Right lobe of liver (tissue), 4 donors: ENCODE measurements around the gene METTL5.

Source experiments
- POLR2A ChIP-seq: fragments of 450-650 bp; IDR thresholded peaks from one replicate; pipeline ENCODE4 v1.6.1; 2017; ENCODE audit warnings: antibody characterized with exemption, mild to moderate bottlenecking
- TF ChIP-seq, protein P1 (sequence below), 4 donors: fragments of 200-600 bp in 3 of 4; fragments of 450-650 bp in 1 of 4; IDR thresholded peaks; one replicate each; pipeline versions ENCODE4 v1.5.1 to v1.8.0; 2016 to 2022; ENCODE audit warnings: antibody characterized with exemption in 4 of 4, mild to moderate bottlenecking in 2 of 4
- donor health status: DM: no; HTN: no; CAD: no.
- donor health status: DM: no; HTN: no; CAD: no.
- donor health status: DM: no; HTN: yes; CAD: no.

DNA sequence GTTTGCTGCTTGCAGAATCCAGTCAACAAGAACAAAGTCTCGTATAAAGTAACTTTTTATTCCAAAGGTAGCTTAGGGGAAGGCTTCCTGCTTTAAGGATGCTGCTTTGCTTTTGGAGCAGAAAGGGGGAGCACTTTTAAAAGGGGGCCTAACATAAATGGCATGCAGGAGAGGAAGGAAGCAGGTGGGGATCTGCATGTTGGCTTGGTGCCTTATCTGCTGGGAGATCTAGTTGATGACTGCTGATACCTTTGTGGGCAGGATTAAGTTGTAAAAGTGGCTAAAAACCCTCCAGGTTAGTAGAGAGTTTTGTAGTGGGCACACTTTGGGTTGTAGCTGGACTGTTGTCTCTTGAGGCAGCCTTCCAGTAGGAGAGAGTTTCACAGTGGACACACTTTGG is 25.0 kb upstream of the METTL5 start:
- TF ChIP-seq, protein P1, sequence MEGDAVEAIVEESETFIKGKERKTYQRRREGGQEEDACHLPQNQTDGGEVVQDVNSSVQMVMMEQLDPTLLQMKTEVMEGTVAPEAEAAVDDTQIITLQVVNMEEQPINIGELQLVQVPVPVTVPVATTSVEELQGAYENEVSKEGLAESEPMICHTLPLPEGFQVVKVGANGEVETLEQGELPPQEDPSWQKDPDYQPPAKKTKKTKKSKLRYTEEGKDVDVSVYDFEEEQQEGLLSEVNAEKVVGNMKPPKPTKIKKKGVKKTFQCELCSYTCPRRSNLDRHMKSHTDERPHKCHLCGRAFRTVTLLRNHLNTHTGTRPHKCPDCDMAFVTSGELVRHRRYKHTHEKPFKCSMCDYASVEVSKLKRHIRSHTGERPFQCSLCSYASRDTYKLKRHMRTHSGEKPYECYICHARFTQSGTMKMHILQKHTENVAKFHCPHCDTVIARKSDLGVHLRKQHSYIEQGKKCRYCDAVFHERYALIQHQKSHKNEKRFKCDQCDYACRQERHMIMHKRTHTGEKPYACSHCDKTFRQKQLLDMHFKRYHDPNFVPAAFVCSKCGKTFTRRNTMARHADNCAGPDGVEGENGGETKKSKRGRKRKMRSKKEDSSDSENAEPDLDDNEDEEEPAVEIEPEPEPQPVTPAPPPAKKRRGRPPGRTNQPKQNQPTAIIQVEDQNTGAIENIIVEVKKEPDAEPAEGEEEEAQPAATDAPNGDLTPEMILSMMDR (IDR thresholded peaks at IDR 0.05), result no peak
- no peak for TF ChIP-seq POLR2A
